ENCODE measurements around the gene CISTR. TPM values are rescaled to one million over a fixed set of nuclear protein-coding genes. Genes with fewer than 3 reads are reported as not detected.
A peak's percentile ranks its signal among the peaks of the same experiment; 100 is the strongest.

The CISTR gene
- total RNA-seq, 4 donors from 2014 or later: not detected

GRCh38 chr12:53739214-53740129 lies 12.3 kb downstream of the CISTR start:
- DNase-seq: no peak
- TF ChIP-seq CTCF (IDR thresholded peaks at IDR 0.05) (no peak), POLR2A (IDR thresholded peaks at IDR 0.05) (no peak)
- intact Hi-C loops (cut with DNase I): no loop called here

GRCh38 chr12:53738406-53739213 lies 13.2 kb downstream of the CISTR start:
- Histone ChIP-seq H3K9me3 (no peaks in the 10 kb centered on the region), H3K36me3 (no peaks in the 10 kb centered on the region), H3K4me3 (peak overlapping the region in 2 of 4 donors; percentile 26 to 29), H3K4me1 (peaks cover 0 to 28% (median 20%) of the 10 kb centered on the region in 3 donors), H3K27ac (no peak overlapping the region), H3K27me3 (peaks cover 0 to 92% (median 16%) of the 10 kb centered on the region in 4 donors)
- intact Hi-C loops (cut with DNase I): no loop called here
- no peak for DNase-seq
- 6 to 15% methylated on average over 17 to 18 of the region's 32 CpGs for WGBS, 2 donors
- no peak for TF ChIP-seq CTCF (IDR thresholded peaks at IDR 0.05)
- no peak for TF ChIP-seq POLR2A (IDR thresholded peaks at IDR 0.05)

More at GRCh38 chr12:53739214-53740129, 12.3 kb downstream of the CISTR start:
- Histone ChIP-seq H3K9me3 (no peaks in the 10 kb centered on the region), H3K36me3 (no peaks in the 10 kb centered on the region), H3K4me3 (peak overlapping the region in 2 of 4 donors; percentile 22 to 54), H3K4me1 (peaks cover 0 to 28% (median 20%) of the 10 kb centered on the region in 3 donors), H3K27ac (no peak overlapping the region), H3K27me3 (peaks cover 0 to 96% (median 16%) of the 10 kb centered on the region in 4 donors)
- WGBS, 2 donors: 4 to 7% methylated on average over 12 to 21 of the region's 50 CpGs

- TF ChIP-seq POLR2A (IDR thresholded peaks at IDR 0.05) (no peak), CTCF (IDR thresholded peaks at IDR 0.05) (no peak)
- no peaks in the 10 kb centered on the region for H3K9me3 ChIP-seq
- WGBS, 2 donors: 56 to 62% methylated on average over 12 to 14 of the region's 14 CpGs
- H3K27me3 ChIP-seq: peaks cover 0 to 85% (median 16%) of the 10 kb centered on the region in 4 donors
- H3K27ac ChIP-seq: no peak overlapping the region
- intact Hi-C loops (cut with DNase I): no loop called here
- H3K36me3 ChIP-seq: no peaks in the 10 kb centered on the region
- no peak for DNase-seq
- H3K4me3 ChIP-seq: no peak overlapping the region
- H3K4me1 ChIP-seq: peaks cover 0 to 22% (median 16%) of the 10 kb centered on the region in 3 donors
These were observed 13.8 kb downstream of the CISTR start for GRCh38 chr12:53737951-53738405.

GRCh38 chr12:53737093-53737808 lies 14.5 kb downstream of the CISTR start:
- Histone ChIP-seq H3K27me3 (peaks cover 0 to 78% (median 16%) of the 10 kb centered on the region in 4 donors), H3K4me1 (peaks cover 0 to 22% (median 16%) of the 10 kb centered on the region in 3 donors), H3K9me3 (no peaks in the 10 kb centered on the region), H3K27ac (no peak overlapping the region), H3K36me3 (no peaks in the 10 kb centered on the region), H3K4me3 (no peak overlapping the region)
- no peak for DNase-seq
- no peak for TF ChIP-seq POLR2A (IDR thresholded peaks at IDR 0.05)
- TF ChIP-seq CTCF (IDR thresholded peaks at IDR 0.05): no peak
- intact Hi-C loops (cut with DNase I): no loop called here
- 84 to 88% methylated on average over 4 to 10 of the region's 14 CpGs for WGBS, 2 donors
